Activated T-helper 17 cell treated with anti-CD3 and anti-CD28 coated beads, Interleukin-2, amount 50 U/mL, for 72 hours (primary cell): ENCODE data around the gene NXNL2. TPM values are rescaled to one million over a fixed set of nuclear protein-coding genes. Genes with fewer than 3 reads are reported as not detected.

Source experiments
- ATAC-seq: fragments of 150-1000 bp; cut with Tn5 transposase; replicated peaks from 2 replicates; pipeline ENCODE4 v1.10.0; 2021; ENCODE audit warnings: mild to moderate bottlenecking, moderate library complexity
- H3K27ac Mint-ChIP-seq: one replicate; pipeline ENCODE4 v1.8.0; 2022; ENCODE audit warnings: mixed read lengths
- H3K27me3 Mint-ChIP-seq: one replicate; pipeline ENCODE4 v1.8.0; 2022; ENCODE audit warnings: mixed read lengths
- H3K36me3 Mint-ChIP-seq: one replicate; pipeline ENCODE4 v1.8.0; 2022; ENCODE audit warnings: low read depth, mild to moderate bottlenecking, mixed read lengths
- H3K4me1 Mint-ChIP-seq: one replicate; pipeline ENCODE4 v1.8.0; 2022; ENCODE audit warnings: mixed read lengths
- H3K4me3 Mint-ChIP-seq: one replicate; pipeline ENCODE4 v1.8.0; 2022; ENCODE audit warnings: mild to moderate bottlenecking, mixed read lengths
- H3K9me3 Mint-ChIP-seq: one replicate; pipeline ENCODE4 v1.8.0; 2022; ENCODE audit warnings: mixed read lengths
- total RNA-seq, 2 donors: library from RNA; stranded (reverse); gene quantifications; one replicate each; pipeline ENCODE4 v1.2.3, GENCODE V29; 2022

NXNL2 gene
- total RNA-seq, 2 donors from 2014 or later, result not detected

DNA sequence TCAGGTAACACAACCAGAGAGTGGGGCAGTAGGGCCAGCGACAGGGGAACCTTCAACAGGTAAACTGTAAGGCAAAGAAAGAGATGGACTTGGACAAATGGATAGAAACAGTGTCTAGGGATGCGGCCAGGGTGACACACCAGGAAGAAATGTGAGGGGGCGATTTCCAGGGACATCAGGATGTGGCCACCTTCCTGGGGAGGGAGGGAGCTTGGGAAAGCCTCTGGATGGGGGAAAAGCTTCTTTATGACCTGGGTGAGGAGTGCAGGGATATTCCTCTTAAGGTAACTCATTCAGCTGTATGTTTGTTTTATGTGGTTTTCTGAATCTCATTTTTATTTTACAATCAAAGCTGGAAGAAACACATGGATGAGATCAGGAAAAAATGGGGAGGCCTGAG lies 11.9 kb upstream of the NXNL2 start:
- H3K27me3 Mint-ChIP-seq, result peaks cover 23% of the 10 kb centered on the region
- no peak overlapping the region for H3K4me3 Mint-ChIP-seq
- H3K27ac Mint-ChIP-seq, result no peak overlapping the region
- no peaks in the 10 kb centered on the region for H3K4me1 Mint-ChIP-seq
- H3K9me3 Mint-ChIP-seq, result no peaks in the 10 kb centered on the region
- ATAC-seq, result no peak
- H3K36me3 Mint-ChIP-seq, result no peaks in the 10 kb centered on the region

GRCh38 chr9:88524911-88525310 lies 10.1 kb upstream of the NXNL2 start:
- ATAC-seq, result no peak
- H3K4me1 Mint-ChIP-seq, result no peaks in the 10 kb centered on the region
- H3K27ac Mint-ChIP-seq, result no peak overlapping the region
- H3K27me3 Mint-ChIP-seq, result peaks cover 14% of the 10 kb centered on the region
- H3K9me3 Mint-ChIP-seq, result no peaks in the 10 kb centered on the region
- H3K4me3 Mint-ChIP-seq, result no peak overlapping the region
- no peaks in the 10 kb centered on the region for H3K36me3 Mint-ChIP-seq

DNA sequence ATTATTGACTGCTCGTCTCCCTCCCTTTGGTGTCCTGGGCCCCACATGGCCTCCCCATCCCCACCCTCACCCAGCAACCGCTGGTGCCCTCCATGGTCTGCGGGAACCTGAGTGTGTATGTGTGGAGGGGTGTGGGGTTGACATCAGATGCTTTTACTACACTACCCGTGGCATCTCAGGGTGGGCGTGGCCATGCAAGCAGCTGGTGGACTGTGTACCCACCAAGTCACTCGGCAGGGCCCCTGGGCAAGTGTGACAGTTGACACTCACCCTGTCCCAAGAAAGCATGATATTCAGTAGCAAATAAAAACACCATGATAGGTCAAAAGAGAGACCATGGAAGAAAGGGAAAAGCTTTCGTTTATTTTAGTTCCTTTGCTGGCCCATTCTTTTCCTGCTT lies 7.4 kb upstream of the NXNL2 start:
- Mint-ChIP-seq H3K4me3 (no peak overlapping the region), H3K27ac (no peak overlapping the region), H3K9me3 (no peaks in the 10 kb centered on the region), H3K4me1 (peaks cover under 1% of the 10 kb centered on the region), H3K27me3 (peaks cover 11% of the 10 kb centered on the region), H3K36me3 (no peaks in the 10 kb centered on the region)
- no peak for ATAC-seq

DNA sequence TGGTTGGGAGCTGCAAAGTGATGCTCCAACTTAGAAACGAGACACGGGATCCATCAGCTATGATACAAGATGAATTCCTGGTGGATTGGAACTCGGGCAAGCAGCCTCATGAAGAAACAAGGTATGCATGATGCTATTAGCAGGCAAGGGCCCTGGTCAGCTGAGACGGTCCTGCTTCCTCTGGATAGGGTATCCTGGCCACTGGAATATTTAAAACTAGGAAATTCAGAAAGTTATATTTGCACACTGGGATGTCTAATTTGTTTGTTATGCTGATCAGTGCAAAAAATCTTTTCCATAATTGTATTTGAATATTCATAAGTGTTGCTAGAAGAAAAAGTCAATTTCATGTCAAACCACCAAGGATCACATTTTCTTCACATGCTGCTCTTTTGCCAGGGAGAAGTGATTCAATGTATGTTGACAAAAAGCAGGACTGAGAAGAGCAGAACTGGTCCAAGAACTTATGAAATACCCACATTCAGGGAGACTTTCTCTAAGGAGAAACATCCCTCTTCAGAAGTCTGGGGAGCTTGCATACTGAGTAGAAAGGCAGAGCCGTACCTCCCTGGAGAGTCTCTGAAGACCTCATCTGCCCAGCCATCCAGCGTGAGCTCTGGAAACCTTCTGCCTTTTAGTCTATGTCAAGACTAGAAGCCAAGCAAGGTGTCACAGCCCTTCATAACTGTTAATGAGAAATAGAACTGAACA lies 6.7 kb upstream of the NXNL2 start:
- ATAC-seq, result no peak
- no peak overlapping the region for H3K4me3 Mint-ChIP-seq
- peaks cover 14% of the 10 kb centered on the region for H3K27me3 Mint-ChIP-seq
- no peaks in the 10 kb centered on the region for H3K9me3 Mint-ChIP-seq
- no peak overlapping the region for H3K27ac Mint-ChIP-seq
- H3K4me1 Mint-ChIP-seq, result peaks cover 4% of the 10 kb centered on the region
- H3K36me3 Mint-ChIP-seq, result no peaks in the 10 kb centered on the region

DNA sequence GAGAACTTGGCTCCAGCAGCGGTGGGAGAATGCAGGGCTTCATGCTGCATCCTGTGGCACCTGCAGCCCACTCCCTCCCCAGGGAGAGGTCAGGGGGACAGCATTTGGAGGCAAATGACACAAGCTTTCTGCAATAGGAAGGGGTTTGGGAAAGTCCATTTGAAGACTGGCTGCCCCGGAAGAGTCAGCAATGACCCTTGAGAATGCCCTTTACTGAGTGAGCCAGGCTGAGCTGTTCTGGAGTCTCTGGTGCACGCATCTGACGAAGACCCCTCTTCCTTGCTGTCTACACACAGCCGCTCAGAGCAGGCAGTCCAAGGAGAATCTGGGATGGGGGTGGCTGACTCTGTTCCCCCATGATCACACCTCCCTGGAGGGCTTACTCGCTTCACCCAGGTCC lies 5.5 kb upstream of the NXNL2 start:
- no peaks in the 10 kb centered on the region for H3K36me3 Mint-ChIP-seq
- no peak for ATAC-seq
- peaks cover 4% of the 10 kb centered on the region for H3K4me1 Mint-ChIP-seq
- peaks cover 12% of the 10 kb centered on the region for H3K27me3 Mint-ChIP-seq
- no peak overlapping the region for H3K27ac Mint-ChIP-seq
- no peaks in the 10 kb centered on the region for H3K9me3 Mint-ChIP-seq
- no peak overlapping the region for H3K4me3 Mint-ChIP-seq

DNA sequence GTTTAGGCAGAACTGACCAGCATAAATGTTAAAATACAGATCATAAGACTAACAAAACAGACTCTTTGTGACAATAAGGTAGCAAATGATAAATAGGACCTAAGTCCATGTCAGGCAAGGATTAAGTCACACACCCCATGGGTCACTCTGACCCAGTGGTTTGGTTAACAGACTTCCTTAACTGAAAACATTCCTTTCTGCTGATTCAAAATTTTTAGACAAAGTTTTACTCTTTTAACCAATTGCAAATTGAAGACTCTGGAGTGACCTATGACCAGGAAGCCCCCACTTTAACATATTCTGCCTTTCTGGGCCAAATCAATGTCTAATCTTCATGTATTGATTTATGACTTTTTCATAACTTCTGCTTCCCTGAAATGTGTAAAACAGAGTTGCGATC lies 4.9 kb upstream of the NXNL2 start:
- no peaks in the 10 kb centered on the region for H3K36me3 Mint-ChIP-seq
- peaks cover 12% of the 10 kb centered on the region for H3K27me3 Mint-ChIP-seq
- ATAC-seq, result no peak
- H3K4me3 Mint-ChIP-seq, result no peak overlapping the region
- H3K27ac Mint-ChIP-seq, result no peak overlapping the region
- peaks cover 4% of the 10 kb centered on the region for H3K4me1 Mint-ChIP-seq
- H3K9me3 Mint-ChIP-seq, result no peaks in the 10 kb centered on the region

DNA sequence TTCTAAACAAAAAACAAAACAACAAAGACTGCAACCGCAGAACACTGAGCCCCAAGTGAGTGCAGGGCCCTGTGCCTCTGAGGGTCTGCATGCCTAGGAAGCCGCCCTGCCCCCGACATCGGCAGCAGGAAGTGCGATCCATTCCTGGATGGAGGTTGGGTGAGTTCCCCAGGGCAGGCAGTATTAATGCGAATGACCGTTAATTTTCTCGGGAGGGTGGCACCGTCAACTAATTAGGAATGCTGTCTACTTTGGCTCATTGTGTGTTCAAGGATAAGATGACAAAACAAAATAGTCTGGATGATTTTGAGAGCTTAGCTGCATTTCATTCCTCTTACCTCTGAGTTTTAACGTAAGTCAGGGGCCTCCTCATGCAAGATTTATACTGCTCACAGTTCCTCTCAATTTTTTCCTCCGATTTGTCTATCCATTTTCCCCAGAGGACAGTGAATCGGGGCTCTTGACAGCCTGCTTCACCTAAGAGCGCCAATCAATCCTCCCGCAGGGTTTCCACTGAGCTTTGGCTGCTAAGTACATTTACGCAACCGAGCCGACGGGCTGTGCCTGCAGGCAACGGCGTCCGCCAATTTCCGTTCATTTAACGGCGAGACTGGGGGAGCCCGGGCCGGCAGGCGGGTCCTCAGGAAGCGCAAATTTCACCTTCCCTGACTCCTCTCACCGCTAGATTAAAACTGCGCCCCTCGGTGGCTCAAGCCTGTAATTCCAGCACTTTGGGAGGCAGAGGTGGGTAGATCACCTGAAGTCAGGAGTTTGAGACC lies 2.9 kb upstream of the NXNL2 start:
- peaks cover 12% of the 10 kb centered on the region for H3K27me3 Mint-ChIP-seq
- H3K4me1 Mint-ChIP-seq, result peaks cover 4% of the 10 kb centered on the region
- H3K9me3 Mint-ChIP-seq, result no peaks in the 10 kb centered on the region
- ATAC-seq, result no peak
- H3K36me3 Mint-ChIP-seq, result no peaks in the 10 kb centered on the region
- no peak overlapping the region for H3K4me3 Mint-ChIP-seq
- no peak overlapping the region for H3K27ac Mint-ChIP-seq

- no peak for ATAC-seq
- Mint-ChIP-seq H3K27me3 (peaks cover 17% of the 10 kb centered on the region), H3K36me3 (no peaks in the 10 kb centered on the region), H3K9me3 (no peaks in the 10 kb centered on the region), H3K4me1 (peaks cover 4% of the 10 kb centered on the region), H3K4me3 (peak overlapping the region; percentile 0), H3K27ac (no peak overlapping the region)
Observed at GRCh38 chr9:88533951-88534455, 975 bp upstream of the NXNL2 start.

DNA sequence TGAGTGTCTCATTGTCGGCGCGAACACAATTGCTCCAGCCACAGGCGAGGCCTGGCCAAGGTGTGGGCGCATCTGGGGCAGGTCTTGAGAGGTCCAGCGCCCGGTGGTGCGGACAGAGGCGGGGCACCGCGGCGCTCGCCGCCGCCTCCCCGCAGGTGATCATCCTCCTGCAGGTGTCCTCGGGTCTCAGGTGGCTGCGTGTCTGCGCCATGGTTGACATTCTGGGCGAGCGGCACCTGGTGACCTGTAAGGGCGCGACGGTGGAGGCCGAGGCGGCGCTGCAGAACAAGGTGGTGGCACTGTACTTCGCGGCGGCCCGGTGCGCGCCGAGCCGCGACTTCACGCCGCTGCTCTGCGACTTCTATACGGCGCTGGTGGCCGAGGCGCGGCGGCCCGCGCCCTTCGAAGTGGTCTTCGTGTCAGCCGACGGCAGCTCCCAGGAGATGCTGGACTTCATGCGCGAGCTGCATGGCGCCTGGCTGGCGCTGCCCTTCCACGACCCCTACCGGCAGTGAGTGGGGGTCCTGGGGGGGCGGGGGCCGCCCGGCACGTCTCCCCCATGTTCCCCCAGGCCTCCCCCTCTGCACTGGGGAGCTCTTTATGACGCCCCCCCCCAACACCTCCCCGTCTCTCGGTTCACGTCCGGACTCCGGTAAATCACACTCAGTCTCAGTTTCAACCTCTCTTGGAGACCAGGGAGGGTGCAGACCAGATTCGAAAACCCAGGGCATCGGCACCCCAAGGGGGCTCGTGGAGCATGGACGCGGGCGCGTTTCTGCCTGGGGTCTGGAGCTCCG lies 446 bp downstream of the NXNL2 start:
- Mint-ChIP-seq H3K27me3 (peaks cover 20% of the 10 kb centered on the region), H3K36me3 (no peaks in the 10 kb centered on the region), H3K9me3 (no peaks in the 10 kb centered on the region), H3K4me1 (peaks cover 4% of the 10 kb centered on the region), H3K4me3 (peak overlapping the region; percentile 38), H3K27ac (no peak overlapping the region)
- ATAC-seq, result peak; percentile 35

GRCh38 chr9:88536023-88536324 lies 996 bp downstream of the NXNL2 start:
- Mint-ChIP-seq H3K27ac (no peak overlapping the region), H3K4me3 (no peak overlapping the region), H3K27me3 (peaks cover 21% of the 10 kb centered on the region), H3K9me3 (no peaks in the 10 kb centered on the region), H3K4me1 (peaks cover 4% of the 10 kb centered on the region), H3K36me3 (no peaks in the 10 kb centered on the region)
- ATAC-seq, result no peak

DNA sequence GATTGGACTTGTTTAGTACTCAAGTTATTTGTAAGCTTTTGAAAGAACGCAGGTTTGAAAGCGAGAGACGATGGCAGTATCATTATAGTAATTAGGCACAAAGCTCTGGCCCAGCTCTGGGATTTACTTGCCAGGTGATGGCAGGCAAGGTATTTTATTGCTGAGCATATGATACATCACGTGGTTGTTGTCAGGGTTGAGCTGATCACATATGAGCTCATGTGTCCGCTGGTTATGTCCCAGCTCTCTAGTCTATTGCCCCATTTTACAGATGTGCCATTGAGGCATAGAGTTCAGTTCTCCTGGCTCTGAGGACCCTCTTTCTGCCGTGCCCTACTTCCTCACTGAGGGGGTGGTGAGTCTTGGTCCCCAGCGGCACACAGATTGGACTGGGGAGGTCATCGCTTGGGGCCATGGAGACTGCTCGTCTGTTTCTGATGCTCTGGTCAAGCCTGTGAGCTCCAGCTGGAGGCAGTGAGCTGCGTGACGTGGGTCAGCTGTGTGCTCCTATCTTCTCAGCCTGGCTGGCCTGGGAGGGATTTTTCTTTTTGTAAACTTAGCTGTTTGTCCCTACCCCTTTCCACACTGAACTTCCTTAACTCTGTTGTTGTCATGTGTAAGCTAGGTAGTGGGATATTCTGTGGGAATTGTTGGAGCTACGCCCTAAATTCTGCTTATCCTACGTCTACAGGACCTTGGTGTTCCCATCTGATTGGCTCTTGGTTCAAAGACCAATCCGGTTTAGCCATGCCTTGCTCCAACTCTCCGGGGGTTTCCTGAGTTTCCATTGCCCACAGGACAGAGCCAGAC lies 2.2 kb downstream of the NXNL2 start:
- no peak overlapping the region for H3K4me3 Mint-ChIP-seq
- no peaks in the 10 kb centered on the region for H3K36me3 Mint-ChIP-seq
- H3K27me3 Mint-ChIP-seq, result peaks cover 25% of the 10 kb centered on the region
- ATAC-seq, result no peak
- no peaks in the 10 kb centered on the region for H3K9me3 Mint-ChIP-seq
- H3K27ac Mint-ChIP-seq, result no peak overlapping the region
- H3K4me1 Mint-ChIP-seq, result peaks cover 4% of the 10 kb centered on the region

- Mint-ChIP-seq H3K36me3 (no peaks in the 10 kb centered on the region), H3K9me3 (no peaks in the 10 kb centered on the region), H3K27ac (no peak overlapping the region), H3K4me1 (peaks cover 3% of the 10 kb centered on the region), H3K4me3 (no peak overlapping the region), H3K27me3 (peaks cover 28% of the 10 kb centered on the region)
- peak; percentile 70 for ATAC-seq
Observed at GRCh38 chr9:88537761-88538091, 2.7 kb downstream of the NXNL2 start.

DNA sequence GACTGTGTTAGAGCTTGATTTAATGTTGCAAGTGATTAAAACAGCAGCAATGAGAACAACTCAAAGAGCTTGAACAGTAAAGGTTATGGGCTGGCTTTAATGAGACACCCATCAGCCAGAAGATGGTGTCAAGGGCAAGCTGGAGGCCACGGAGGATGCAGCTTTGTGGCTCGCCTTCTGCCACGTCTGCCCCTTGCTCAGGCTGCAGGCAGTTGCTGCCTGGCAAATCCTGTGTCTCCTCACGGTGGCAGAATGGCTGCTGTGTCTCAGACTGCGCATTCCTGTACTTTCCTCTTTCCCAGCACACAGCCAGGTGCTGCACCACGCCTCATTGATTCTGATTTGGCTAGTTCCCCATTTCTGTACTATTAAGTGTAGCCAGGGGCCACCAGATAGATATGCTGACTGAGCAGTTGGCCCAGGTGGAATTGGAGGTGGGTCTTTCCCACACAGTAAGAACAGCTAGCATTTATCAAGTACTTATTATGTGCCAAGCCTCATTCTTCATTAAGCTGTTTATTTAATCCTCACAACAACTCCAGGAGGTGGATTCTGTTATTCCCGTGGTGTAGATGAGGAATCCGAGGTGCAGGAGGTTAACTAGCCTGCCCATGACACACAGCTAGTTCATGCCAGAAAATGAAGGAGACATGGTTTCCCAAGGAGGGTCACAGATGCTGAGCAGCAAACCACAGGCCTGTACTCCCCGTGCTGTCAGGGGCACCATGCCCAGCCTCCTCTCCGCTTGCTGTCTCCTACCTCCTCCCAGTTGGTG lies 3.5 kb downstream of the NXNL2 start:
- no peak for ATAC-seq
- Mint-ChIP-seq H3K4me1 (no peaks in the 10 kb centered on the region), H3K27ac (no peak overlapping the region), H3K9me3 (no peaks in the 10 kb centered on the region), H3K36me3 (no peaks in the 10 kb centered on the region), H3K27me3 (peaks cover 22% of the 10 kb centered on the region), H3K4me3 (no peak overlapping the region)

- Mint-ChIP-seq H3K4me3 (no peak overlapping the region), H3K27me3 (peaks cover 25% of the 10 kb centered on the region), H3K27ac (no peak overlapping the region), H3K36me3 (no peaks in the 10 kb centered on the region), H3K4me1 (no peaks in the 10 kb centered on the region), H3K9me3 (no peaks in the 10 kb centered on the region)
- ATAC-seq, result no peak
Observed at GRCh38 chr9:88539246-88539645, 4.3 kb downstream of the NXNL2 start.
